IPS-18c (cell line): Measurements from ENCODE around the gene CDCA5.

ENCODE experiments used
- H3K4me3 ChIP-seq: 2 replicates; pipeline ENCODE4 v1.7.0; 2013; ENCODE audit warnings: low read depth, mild to moderate bottlenecking, low read length, moderate library complexity; ENCODE audit not compliant: insufficient read depth
- H3K9me3 ChIP-seq: one replicate; pipeline ENCODE4 v1.6.1; 2013; ENCODE audit warnings: mild to moderate bottlenecking, low read length, moderate library complexity; ENCODE audit not compliant: control insufficient read depth, insufficient read depth

CDCA5 gene

GRCh38 chr11:65090628-65091027 is 6.8 kb upstream of the CDCA5 start:
- Histone ChIP-seq H3K4me3 (no peak overlapping the region), H3K9me3 (no peaks in the 10 kb centered on the region)

- Histone ChIP-seq H3K9me3 (no peaks in the 10 kb centered on the region), H3K4me3 (no peak overlapping the region)
Measured at GRCh38 chr11:65089621-65090020, 5.8 kb upstream of the CDCA5 start.

GRCh38 chr11:65087827-65088226 is 4.0 kb upstream of the CDCA5 start:
- H3K4me3 ChIP-seq: no peak overlapping the region
- no peaks in the 10 kb centered on the region for H3K9me3 ChIP-seq

- no peaks in the 10 kb centered on the region for H3K9me3 ChIP-seq
- H3K4me3 ChIP-seq: no peak overlapping the region
Measured at GRCh38 chr11:65087216-65087615, 3.4 kb upstream of the CDCA5 start.

DNA sequence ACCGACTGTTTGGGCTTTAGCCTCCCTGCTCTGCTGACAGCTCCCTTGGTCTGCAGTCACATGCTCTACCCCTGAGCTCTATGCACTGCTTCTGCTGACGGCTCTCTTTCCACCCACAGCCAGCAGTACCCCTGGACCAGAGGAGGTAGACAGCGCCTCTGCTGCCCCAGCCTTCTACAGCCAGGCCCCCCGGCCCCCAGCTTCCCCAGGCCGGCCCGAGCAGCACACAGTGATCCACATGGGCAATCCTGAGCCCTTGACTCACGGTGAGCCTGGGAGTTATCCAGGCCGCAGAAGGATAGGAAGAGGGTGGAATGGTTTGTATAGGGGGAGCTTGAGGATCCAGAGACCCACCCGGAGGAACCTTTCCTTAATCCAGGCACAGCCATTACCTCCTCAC is 3.0 kb upstream of the CDCA5 start:
- Histone ChIP-seq H3K4me3 (no peak overlapping the region), H3K9me3 (no peaks in the 10 kb centered on the region)

- H3K9me3 ChIP-seq: no peaks in the 10 kb centered on the region
- no peak overlapping the region for H3K4me3 ChIP-seq
Measured at GRCh38 chr11:65085446-65085845, 1.6 kb upstream of the CDCA5 start.

DNA sequence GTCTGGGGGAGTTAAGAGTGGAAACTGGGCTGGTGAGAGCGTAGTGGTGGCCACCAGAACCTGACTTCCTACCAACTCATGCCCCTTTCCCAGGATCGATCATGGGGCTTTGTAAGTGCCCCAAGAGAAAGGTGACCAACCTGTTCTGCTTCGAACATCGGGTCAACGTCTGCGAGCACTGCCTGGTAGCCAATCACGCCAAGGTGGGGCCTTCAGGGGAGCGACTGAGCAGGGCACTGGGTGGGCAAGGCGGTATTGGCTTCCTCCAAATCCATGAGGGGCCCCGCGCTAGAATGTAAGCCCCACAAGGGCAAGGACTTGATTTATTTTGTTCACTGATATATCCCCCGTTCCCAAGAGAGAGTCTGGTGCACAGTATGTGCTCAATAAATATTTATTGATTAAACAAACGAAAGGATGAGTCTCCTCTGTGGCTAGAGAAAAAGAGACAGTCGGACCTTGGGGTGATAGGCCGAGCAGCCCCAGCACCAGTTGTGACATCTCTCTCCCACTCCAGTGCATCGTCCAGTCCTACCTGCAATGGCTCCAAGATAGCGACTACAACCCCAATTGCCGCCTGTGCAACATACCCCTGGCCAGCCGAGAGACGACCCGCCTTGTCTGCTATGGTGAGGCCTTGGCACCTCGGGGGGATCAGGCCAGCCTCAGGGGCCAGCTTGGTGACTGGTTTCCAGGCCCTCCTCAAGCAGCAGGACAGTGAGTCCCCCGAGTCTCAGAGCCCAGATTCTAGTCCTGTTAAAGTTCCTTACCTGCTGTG is 947 bp upstream of the CDCA5 start:
- H3K4me3 ChIP-seq: peak overlapping the region; percentile 99
- no peaks in the 10 kb centered on the region for H3K9me3 ChIP-seq

DNA sequence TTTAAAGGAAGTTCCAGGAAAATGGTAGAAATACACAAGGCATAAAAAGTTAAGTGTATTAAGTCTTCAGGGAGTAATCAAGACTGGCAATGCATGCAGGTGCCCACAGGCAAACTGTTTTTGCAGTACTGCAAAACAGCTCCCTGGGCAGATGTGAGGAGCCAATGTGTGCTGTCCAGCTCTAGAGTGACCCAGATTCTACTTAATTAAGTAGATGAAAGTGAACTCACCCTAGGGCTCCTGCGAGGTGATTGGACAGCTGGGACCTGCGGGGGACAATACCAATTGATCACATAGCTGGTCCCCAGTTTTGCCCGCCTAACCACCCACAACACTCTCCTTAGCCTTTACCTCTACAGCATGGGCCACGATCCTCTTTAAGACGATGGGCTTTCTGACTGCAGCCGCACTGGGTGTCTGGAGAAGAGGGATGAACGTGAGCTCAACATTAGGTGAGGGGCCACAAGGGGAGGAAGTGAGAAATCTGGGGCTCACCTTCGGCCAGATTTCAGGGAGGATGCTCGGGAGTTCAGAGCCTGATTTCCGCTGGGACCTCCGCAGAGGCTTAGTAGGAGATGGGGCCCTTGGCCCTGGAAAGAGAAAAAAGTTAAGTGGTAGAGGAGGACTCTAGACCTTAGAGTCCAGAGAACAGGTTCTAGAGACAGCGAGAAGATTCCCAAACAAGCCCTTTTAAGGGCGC is 556 bp downstream of the CDCA5 start:
- peak overlapping the region; percentile 99 for H3K4me3 ChIP-seq
- no peaks in the 10 kb centered on the region for H3K9me3 ChIP-seq

GRCh38 chr11:65078786-65079342 is 5.0 kb downstream of the CDCA5 start:
- Histone ChIP-seq H3K4me3 (no peak overlapping the region), H3K9me3 (no peaks in the 10 kb centered on the region)

- Histone ChIP-seq H3K9me3 (no peaks in the 10 kb centered on the region), H3K4me3 (no peak overlapping the region)
Measured at GRCh38 chr11:65078151-65078550, 5.7 kb downstream of the CDCA5 start.

GRCh38 chr11:65077451-65077850 is 6.4 kb downstream of the CDCA5 start:
- Histone ChIP-seq H3K4me3 (no peak overlapping the region), H3K9me3 (no peaks in the 10 kb centered on the region)

DNA sequence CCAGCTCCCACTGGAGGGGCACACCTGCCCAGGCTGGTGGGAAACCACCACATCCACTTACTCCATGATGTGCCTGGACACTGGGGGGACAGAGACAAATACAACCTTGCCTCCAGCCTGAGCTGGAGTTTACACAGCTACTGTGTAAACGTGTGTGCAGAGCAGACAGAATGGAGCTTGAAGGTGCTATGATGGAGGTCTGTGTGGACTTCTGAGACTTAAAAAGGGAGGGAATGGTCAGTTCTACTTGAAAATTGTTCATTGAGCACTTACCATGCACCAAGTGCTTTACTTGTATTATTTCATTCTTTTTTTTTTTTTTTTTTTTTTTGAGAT is 11.2 kb downstream of the CDCA5 start:
- no peak overlapping the region for H3K4me3 ChIP-seq
- no peaks in the 10 kb centered on the region for H3K9me3 ChIP-seq

DNA sequence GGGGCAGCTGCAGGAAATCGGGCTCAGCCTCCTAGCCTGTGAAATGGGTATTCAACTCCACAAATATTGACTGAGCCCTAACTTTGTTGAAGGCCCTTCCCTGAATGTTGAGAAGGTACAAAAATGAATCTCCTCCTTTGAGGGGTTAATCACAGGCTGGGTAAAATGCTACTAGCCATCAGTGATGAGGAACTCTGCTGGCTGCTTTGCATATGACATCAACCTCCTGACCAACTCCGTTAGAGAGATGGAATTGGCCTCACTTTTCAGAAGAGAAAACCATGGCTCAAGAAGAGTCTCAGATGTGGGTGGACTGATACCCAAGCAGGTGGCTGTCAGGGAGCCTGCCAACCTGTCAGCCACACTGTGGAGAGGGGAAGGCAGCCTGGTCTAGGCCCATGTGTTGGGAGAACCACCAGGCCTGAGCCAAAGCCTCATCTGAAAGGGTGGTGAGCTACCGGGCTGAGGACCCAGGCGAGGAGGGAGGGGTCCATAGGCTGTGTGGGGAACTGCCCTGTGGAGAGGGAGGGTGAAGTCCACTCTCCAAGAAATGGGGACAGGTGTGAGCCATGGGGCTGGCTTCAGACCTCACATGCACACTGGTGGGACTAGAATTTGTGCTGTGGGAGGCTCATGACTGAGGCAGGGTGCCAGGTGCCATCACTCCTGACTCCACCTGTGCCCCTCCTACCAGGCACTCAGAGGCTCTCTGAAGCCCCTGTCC is 11.8 kb downstream of the CDCA5 start:
- H3K4me3 ChIP-seq: no peak overlapping the region
- no peaks in the 10 kb centered on the region for H3K9me3 ChIP-seq

DNA sequence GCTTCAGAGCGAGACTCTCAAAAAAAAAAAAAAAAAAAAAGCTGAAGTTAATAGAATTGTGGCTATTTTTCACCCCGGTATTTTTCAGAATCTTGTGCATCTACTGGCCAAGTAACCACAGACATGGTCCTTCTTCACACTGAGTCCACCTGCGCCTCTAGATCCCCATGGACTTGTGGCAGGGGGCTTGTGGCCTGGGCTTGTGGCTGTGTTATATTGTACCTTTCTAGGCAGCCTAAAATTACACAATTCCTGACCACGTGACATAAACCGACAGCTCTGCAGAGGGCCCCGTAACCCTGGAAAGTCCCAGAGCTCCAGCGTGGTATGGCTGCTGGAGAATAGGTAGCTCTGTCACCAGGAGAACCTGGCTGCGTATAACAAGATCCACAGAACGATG is 14.6 kb downstream of the CDCA5 start:
- no peaks in the 10 kb centered on the region for H3K9me3 ChIP-seq

DNA sequence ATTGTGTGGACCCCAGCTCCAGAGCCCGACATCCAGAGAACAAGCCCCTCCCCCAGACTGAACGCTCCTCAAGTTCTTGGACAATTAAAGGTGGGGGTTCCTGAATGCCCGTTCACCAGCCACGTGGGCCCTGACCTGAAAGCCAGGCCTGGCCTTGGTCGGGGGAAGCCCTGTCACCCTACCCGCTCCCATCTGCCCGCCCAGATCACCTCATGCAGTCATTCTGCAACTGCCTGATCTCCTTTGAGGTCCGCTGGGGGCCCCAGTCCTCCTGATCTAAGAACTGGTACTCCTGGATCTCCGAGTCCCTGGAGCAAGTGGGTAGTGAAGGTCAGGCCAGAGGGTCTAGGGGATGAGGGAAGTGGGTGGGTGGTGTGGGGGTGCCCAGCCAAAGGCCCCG is 16.4 kb downstream of the CDCA5 start:
- Histone ChIP-seq H3K9me3 (no peaks in the 10 kb centered on the region), H3K4me3 (no peak overlapping the region)

More for the DNA sequence above, 14.6 kb downstream of the CDCA5 start:
- no peak overlapping the region for H3K4me3 ChIP-seq

- no peaks in the 10 kb centered on the region for H3K9me3 ChIP-seq
- no peak overlapping the region for H3K4me3 ChIP-seq
Measured at GRCh38 chr11:65066805-65067291, 17.0 kb downstream of the CDCA5 start.

DNA sequence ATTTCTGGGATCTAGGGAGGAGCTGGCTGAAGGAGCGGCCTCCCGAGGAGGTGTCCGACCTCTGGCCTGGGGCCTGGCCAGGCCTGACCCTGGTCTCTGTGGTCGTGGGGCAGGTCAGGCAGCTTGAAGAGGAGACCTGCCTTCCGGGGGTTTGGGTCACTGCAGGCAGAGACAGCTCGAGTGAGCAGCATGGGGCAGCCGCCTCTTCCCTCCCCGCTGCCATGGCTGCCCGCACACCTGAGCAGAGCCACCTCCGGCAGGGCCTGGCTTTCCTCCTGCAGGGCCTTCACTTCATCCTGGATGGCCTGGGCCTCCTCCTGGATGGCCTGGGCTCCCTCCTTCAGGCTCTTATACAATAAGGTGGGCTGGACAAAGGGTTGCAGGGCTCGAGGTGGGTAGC is 17.5 kb downstream of the CDCA5 start:
- H3K4me3 ChIP-seq: no peak overlapping the region

GRCh38 chr11:65065851-65066250 is 18.0 kb downstream of the CDCA5 start:
- H3K4me3 ChIP-seq: no peak overlapping the region
- H3K9me3 ChIP-seq: no peaks in the 10 kb centered on the region

More for the DNA sequence above, 17.5 kb downstream of the CDCA5 start:
- no peaks in the 10 kb centered on the region for H3K9me3 ChIP-seq
